Cerebellar cortex (tissue), 1 donor: ENCODE data around the gene GPLD1.

Experiments used
- DNase-seq: peaks from one replicate; pipeline ENCODE4 v3.0.0-alpha.2; 2015; ENCODE audit warnings: low spot score

GPLD1 gene

GRCh38 chr6:24382220-24382540, 107.2 kb downstream of the GPLD1 start:
- DNase-seq: no peak

GRCh38 chr6:24381476-24382219, 107.7 kb downstream of the GPLD1 start:
- no peak for DNase-seq

GRCh38 chr6:24378473-24379097, 110.8 kb downstream of the GPLD1 start:
- no peak for DNase-seq
